Islet precursor cell (in vitro differentiated cells): ENCODE data around the gene ABCA4.

Experiments used
- DNase-seq: peaks from one replicate; pipeline ENCODE4 v3.0.0-alpha.2; 2018

ABCA4 gene

GRCh38 chr1:94048413-94049164 is 72.4 kb downstream of the ABCA4 start:
- DNase-seq = peak; percentile 68

DNA sequence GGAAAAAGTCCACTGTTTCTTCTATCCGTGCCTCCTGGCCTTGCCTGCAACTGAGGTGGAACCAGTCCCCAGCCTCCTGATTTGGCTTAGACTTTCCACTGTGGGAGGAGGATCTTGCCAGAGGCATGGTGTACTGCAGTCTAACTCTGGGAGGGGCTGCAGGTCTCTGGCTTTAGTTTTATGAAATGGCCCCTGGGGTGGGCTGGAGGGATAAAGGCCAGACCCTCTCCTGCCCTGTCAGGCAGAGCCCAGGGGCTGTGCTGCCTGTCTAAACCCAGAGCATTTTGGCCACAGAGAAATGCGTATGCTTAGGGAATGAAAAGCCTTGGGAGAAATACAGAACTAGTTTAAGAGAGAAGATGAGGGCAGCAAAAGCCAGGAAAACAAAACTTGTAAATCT is 73.0 kb downstream of the ABCA4 start:
- DNase-seq = peak; percentile 84

DNA sequence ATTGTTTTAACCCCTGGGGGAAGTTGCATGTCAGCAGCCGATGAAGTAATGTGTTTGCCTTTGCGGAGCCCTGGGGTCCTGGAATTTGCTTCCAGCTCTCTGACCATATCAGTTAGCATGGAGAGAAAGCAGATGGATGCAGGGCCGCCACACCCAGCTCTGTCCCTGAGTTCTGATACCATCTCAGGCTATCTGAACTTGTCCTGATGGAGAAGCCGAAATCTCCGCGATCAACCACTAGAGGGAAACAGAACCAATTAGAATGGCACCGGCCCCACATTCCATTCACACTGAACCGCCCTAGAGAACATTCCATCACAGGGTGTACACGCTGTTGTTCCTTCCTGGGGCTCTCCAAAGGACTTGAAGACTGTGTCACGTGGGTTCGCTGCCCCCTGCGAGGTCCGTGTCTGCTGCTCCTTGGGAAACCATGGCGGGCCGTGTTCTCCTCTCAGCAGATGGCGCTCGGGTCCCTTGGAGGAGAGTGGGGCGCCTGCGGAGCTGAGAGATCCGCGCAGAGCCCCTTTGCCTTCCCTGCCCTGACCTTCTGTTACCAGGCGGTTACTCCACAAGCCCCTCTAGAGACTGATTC is 75.4 kb downstream of the ABCA4 start:
- peak; percentile 99 for DNase-seq

- no peak for DNase-seq
Measured at GRCh38 chr1:94044891-94045290, 76.1 kb downstream of the ABCA4 start.

DNA sequence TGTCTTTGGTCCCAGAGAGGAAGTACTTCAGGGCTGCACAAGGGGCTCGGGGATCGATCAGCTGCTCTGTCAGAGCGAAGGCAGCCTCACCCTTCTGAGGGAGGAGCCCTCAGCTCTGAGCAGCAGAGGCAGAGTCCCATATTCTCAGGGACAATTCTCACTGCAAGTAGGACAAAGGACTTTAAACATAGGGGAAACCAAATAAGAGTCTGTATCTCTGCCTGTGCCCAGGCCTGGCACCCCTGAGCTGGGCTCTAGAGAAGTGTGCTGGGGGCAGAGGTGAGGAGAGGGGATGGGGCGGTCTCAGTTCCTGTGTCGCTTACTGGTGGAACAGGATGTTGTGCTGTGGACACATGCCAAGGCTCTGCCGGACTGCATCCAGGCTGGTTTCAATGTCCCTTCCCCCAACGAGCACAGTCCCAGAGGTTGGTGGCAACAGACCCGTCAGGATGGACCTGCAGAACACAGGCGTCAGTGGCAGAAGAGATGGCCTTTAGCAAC is 76.6 kb downstream of the ABCA4 start:
- no peak for DNase-seq

DNA sequence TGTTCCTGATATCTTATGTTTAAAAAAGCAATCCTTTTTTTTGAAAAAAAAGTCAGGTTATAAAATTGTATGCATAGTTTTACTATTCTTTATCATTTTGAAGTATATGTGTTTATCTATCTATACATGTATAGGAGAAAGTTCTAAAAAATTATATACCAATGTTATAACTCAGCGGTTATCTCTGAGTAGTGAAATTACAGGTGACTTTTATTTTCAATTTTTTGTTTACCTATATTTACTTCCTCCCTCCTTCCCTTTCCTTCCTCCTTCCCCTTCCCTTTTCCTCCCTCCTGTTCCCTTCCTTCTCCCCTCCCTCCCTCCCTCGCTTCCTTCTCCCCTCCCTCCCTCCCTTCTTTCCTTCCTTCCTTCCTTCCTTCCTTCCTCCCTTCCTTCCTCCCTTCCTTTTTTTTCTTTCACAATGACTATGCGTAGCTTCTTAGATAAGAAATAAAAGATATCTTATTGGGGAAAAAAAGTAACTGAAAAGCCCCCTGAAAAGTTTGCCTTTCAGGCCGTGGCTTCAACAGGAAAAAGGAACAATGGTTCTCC is 77.1 kb downstream of the ABCA4 start:
- no peak for DNase-seq

GRCh38 chr1:94042388-94042787 is 78.6 kb downstream of the ABCA4 start:
- DNase-seq = no peak

GRCh38 chr1:94039871-94040569 is 80.9 kb downstream of the ABCA4 start:
- DNase-seq = no peak

- peak; percentile 87 for DNase-seq
Measured at GRCh38 chr1:94039514-94039870, 81.5 kb downstream of the ABCA4 start.

DNA sequence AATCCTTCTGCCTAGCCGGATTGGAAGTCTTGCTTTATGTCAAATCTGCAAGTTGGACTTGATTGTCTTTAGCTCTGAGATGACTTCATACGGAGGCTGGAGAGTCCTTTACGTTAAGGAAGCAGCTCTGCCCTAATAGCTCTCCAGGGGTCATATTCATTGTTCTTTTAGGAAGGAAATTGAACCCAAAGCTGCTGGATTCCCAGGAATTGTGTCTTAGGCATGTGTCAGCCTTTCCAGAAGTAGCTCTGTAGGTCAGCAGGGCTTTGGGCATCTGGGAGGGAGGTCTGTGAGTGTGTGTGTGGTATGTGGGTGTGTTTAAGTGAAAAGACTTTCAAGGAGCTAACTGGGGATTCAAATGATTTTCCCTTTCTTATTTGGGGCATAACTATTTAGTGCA is 82.4 kb downstream of the ABCA4 start:
- peak; percentile 75 for DNase-seq

DNA sequence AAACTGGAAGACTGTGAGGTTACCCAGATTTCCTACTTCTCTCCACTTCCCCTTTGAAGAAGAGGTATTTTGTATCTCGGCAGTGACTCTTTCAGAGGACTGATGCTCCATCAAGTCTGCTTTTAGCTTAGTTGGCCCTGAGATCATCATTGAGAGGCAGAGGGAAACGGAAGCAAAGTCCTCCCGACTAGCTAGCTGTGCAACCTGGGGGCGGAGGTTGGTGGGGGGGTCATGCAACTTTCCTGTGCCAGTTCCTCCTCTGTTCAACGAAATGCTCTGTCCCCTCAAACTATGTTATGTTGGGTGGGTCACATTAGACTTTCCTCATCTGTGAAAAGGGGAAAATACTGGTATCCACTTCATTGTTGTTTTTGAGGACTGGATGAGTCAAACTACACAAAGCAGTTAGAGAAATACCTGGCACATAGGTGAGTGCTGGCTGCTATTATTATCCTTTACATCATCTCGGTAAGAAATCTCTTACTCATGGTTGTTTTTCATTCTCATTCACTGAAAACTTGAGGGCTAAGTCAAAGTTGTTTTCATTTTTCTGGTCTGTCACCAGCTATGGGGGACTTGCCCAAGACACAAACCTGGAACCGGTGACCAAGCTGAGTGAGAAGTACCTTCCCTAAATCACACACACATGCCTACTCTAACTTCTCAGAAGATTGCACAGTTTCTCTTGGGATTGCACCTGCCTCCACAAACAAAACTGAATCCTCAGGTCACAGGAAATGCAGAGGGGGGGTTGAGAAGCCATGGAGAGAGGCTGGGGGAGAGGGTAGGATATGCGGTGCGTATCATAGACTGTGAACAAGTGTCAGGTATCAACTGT is 83.3 kb downstream of the ABCA4 start:
- DNase-seq = no peak

GRCh38 chr1:94036730-94037129 is 84.2 kb downstream of the ABCA4 start:
- DNase-seq = no peak

DNA sequence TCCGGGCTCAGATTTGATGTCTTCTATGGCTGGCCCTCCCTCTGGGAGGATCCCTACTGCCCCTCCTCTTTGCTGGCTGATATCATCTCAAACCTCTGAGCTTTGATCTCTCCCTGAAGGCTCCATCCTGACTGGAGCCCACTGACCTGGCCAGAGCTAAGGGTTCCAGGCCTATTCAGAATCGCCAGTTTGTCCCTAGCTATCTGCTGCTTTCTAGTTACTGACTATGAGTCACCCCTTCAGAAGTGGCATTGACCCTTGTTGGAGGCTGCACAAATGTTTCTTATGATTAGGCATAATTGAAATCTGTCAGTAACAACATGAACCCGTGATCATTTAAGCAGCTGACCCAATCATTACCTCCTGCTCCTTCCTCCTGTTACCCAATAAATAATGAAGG is 87.1 kb downstream of the ABCA4 start:
- peak; percentile 78 for DNase-seq

DNA sequence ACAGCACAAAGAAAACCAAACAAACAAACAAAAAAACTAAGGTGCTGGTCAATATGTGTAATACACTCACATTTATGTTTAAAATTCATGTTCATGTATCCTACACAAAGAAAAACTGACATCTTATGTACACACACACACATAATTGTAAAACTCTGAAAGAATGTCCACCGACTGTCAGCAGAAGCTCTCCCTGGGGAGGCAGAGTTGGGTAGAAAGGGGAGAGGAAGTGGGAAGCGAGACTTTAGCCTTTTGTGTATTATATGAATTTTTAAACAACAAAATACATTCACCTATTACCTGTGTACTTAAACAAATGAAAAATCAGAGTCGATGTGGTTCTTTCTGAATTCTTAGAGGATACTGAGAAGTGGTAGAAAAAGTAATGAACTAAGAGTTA is 88.3 kb downstream of the ABCA4 start:
- DNase-seq = no peak

- peak; percentile 71 for DNase-seq
Measured at GRCh38 chr1:94031591-94031990, 89.4 kb downstream of the ABCA4 start.

DNA sequence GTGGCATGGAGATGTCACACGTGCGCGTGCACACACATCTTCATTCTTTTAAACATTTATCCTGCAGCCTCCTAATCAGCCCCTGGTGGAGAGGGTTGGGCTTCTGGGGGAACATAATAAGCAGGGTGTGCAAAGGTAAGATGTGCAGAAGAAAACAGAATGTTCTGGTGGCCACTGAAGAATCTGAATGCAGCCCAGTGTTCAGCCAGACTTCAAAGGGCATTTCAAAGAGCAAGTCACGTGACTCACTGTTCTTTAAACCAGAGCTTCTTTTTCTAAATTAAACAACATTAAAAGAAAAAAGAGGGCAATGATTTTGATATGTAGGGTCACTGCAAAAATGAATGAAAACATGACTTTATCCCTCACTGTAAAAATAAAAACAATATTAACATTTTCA is 89.8 kb downstream of the ABCA4 start:
- DNase-seq = no peak

GRCh38 chr1:94029130-94029993 is 91.6 kb downstream of the ABCA4 start:
- no peak for DNase-seq

- DNase-seq = no peak
Measured at GRCh38 chr1:94027721-94028515, 93.0 kb downstream of the ABCA4 start.

DNA sequence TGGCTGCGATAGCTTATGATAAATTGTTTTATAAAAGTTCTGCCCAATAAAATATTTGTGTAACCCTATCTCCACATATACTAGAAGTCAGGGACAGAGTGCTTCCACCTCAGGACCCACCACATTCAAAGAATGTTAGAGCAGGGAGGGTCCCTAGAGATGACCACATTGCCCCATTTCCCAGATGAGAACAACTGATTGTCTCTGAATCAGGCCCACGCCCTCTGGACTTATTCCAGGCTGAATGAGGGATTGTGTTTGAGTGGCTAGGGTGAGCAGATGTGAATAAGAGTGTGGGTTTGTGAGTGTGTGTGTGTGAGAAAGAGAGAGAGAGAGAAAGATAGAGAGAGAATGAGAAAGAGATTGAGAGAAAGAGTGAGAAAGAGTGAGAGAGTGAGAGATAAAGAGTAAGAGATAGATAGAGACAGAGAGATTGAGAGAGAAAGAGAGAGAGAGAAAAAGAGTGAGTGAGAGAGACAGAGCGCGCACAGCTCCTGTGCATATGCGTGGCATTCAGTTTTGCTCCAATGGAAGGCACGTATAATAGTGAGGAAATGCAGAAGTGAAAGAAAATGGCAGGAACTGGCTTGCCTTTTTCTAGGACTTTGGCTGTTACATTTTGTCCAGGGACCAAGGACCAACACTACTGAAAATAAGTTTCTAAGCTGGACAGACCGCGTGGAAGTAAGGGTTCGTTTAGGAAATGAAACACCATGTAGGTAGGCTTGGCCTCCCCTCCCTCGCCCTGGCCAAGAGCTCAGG is 94.1 kb downstream of the ABCA4 start:
- peak; percentile 20 for DNase-seq
